Right ventricle myocardium inferior (tissue), 1 donor: ENCODE measurements around the gene MIER1. TPM values are rescaled to one million over a fixed set of nuclear protein-coding genes. Genes with fewer than 3 reads are reported as not detected.
"Not testable (repeated sequence)": the region's sequence is repeated elsewhere in the genome, so short reads cannot be mapped to it uniquely, and the experiment has no call there.

Source experiments
- ATAC-seq: fragments of 200-7000 bp; cut with Tn5 transposase; one replicate; pipeline ENCODE4 v1.9.1; 2020; ENCODE audit warnings: mild to moderate bottlenecking, moderate library complexity
- DNase-seq: peaks from one replicate; pipeline ENCODE4 v3.0.0; 2021; ENCODE audit errors: missing footprints
- intact Hi-C: fragments of 100-400 bp; cut with DNase I; formaldehyde crosslinking; loops from one replicate; pipeline ENCODE4 v1.11.0; 2022
- long read RNA-seq: library from polyadenylated mRNA; unstranded; transcript quantifications from one replicate; pipeline ENCODE4 v2.0.0, GENCODE V29; 2021
- total RNA-seq: library from RNA; stranded (reverse); fragmentation: NEBNext Ultra II Directional; extraction: Animal tissue kit (Norgen Biotek cat#: 25700); gene quantifications from one replicate; pipeline ENCODE4 v1.2.1, GENCODE V29; 2021
- donor health status: DM: no; HTN: yes; CAD: no; lungs with severe emphysema.

The MIER1 gene
- 18.4 TPM for total RNA-seq
- long read RNA-seq = 0 reads

DNA sequence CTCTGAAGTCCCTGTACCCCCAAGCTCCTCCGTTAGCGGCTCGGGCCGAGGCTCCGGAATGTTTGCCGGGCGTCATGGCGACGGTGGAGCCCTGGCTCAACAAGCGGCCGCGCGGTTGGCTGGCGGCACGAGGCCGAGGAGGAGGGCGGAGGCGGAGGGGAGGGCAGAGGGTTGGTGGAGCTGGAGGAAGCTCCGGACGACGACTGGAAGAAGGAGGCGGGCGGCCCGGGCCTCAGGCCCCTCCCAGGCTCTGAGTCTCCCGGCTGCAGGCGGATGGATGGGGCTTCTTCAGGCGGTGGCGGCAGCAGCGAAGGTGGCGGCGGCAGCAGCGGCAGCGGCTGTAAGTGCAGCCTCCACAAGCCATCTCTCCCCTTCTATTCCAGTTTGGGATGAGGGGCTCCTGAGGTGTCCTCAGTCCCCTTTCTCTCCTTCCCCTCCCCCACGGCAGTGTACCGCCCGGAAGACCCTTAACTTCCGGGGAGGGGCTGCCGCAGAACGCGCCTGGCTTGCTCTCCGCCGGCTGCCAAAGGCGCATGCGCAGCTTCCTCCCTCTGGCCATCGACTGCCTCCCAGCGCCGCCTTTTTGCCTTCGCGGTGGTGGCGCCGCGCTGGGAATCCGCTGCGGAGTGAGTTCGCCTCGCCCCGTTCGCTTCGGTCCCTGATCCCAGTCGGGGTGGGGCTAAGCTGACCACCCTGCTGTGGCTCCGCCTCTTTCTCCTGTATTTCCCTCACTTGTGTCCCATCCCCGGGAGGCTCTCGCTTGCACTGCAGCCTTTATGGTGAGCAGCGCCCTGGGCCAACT, at the start of gene MIER1, which contains the start of gene DNAI4:
MIER1 (plus strand) TSS at position 235 of the 802 bp plus-strand sequence; CDS start at position 274, 39 bp downstream.
DNAI4 (minus strand) TSS at position 101 of the 802 bp plus-strand sequence; CDS start at position 76, 25 bp downstream.
- peak; percentile 98 for ATAC-seq
- DNase-seq = peak; percentile 100
- intact Hi-C loops = loop anchor here (5.0 to 10.0 kb wide), 4 partner anchors 127 to 510 kb away; partner anchors contain the start of genes SERBP1 and SLC35D1

- no peak for DNase-seq
- no peak for ATAC-seq
- intact Hi-C loops = no loop called here
These were observed 48.1 kb upstream of the MIER1 start for GRCh38 chr1:66876664-66877063.

DNA sequence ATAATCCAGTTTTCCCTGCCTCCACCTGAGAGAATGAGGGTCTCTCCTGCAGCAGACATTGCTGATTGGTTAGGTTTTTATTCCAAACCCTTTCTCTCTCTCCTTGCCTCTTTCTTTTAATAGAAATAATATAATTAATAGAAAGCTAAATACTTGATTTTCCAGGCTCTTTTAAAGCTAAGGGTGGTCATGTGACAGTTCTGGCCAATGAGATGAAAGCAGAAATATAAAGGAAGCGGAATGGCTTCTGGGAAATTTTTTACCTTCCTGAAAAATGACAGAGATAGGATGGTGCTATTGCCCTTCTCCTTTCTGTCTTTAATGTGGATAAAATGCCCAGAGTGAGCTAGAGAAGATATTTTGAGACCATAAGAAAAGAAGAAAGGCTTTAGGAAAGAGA, 35.8 kb upstream of the MIER1 start:
- DNase-seq = no peak
- no peak for ATAC-seq
- intact Hi-C loops = no loop called here

GRCh38 chr1:66890621-66891020, 34.2 kb upstream of the MIER1 start:
- intact Hi-C loops = no loop called here
- no peak for ATAC-seq
- no peak for DNase-seq

DNA sequence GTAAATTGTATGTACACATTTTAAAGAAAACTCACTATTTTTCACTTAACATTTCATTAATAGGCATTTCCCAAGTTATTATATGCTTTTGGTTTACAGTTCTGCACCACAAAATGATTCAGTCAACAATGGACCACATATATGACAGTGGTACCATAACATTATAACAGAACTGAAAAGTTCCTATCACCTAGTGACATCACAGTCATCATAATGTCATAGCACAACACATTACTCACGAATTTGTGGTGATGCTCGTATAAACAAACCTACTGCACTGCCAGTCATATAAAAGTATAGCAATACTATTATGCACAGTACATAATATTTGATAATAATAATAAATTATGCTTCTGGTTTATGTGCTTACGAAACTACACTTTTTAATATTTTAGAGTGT, 31.1 kb upstream of the MIER1 start:
- ATAC-seq = no peak
- intact Hi-C loops = no loop called here
- no peak for DNase-seq

GRCh38 chr1:66915203-66915602, 9.6 kb upstream of the MIER1 start:
- intact Hi-C loops, ATAC-seq: not testable (repeated sequence)

DNA sequence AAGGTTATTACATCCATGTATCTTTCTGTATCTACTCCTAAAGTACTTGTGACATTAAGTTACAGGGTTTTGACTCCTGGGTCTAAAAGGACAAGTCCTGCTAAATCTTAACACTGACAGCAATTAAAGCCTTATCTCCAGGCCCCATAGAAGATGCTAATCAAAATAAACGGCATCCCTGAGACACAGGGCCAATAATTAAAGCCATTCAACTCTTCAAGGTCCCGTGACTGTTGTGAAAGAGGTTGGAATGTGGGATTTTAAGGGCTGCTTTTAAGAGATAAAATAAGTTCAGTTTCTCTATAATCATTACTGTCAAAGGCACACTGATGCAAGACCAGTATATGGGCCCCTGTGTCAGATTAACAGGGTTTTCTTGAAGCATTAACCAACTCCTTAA, 8.5 kb upstream of the MIER1 start:
- intact Hi-C loops = no loop called here
- DNase-seq (no peak), ATAC-seq (no peak)

More at GRCh38 chr1:66915203-66915602, 9.6 kb upstream of the MIER1 start:
- not testable (repeated sequence) for DNase-seq

GRCh38 chr1:66917476-66917875, 7.3 kb upstream of the MIER1 start:
- intact Hi-C loops = no loop called here
- no peak for ATAC-seq
- no peak for DNase-seq

DNA sequence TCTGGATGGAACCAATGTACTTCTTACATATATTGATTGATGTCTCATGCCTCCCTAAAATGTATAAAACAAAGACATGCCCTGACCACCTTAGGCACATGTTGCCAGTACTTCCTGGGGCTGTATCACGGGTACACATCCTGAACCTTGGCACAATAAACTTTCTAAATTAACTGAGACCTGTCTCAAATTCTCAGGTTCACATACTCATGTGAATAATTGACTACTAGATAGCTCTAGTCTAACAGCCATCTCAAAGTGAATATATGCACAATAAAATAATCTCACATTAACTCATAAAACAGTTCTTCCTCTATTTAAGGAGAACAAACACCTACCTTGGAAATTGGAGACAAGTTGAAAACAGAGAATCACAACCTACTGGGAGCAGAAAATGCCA, 5.7 kb upstream of the MIER1 start:
- intact Hi-C loops = no loop called here
- ATAC-seq (no peak), DNase-seq (no peak)

GRCh38 chr1:66919828-66920227, 5.0 kb upstream of the MIER1 start:
- intact Hi-C loops = loop anchor here (10.0 kb wide), 2 partner anchors 375 to 515 kb away; partner anchors contain the start of gene SERBP1
- DNase-seq = no peak
- ATAC-seq = no peak

DNA sequence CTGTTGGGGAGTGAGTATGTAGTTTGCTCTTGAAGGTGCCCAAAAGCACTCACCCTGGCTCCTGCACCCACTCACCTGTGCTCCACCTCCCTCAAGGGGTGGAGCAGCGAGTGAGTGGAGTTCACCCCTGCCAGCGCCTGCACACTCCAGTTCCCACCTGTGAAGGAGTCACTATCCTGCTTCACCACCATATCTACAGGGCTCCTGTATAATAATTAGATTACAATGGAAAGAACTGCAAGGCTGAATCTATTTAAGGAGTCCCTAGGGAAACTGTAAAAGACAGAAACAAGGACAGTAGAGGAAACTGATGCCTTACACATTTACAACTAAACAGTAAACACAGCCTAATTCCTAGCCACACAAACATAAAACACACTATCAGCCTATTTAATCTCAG, 4.2 kb upstream of the MIER1 start:
- DNase-seq (no peak), ATAC-seq (no peak)
- intact Hi-C loops = loop anchor here (10.0 kb wide), 2 partner anchors 376 to 514 kb away; partner anchors contain the start of gene SERBP1

GRCh38 chr1:66925558-66925910, 744 bp downstream of the MIER1 start:
- DNase-seq (no peak), ATAC-seq (no peak)
- intact Hi-C loops = loop anchor here (5.0 to 10.0 kb wide), 4 partner anchors 127 to 509 kb away; partner anchors contain the start of genes SERBP1 and SLC35D1

GRCh38 chr1:66925944-66926343, 1.2 kb downstream of the MIER1 start:
- ATAC-seq = no peak
- intact Hi-C loops = loop anchor here (5.0 to 10.0 kb wide), 4 partner anchors 126 to 509 kb away; partner anchors contain the start of genes SERBP1 and SLC35D1

GRCh38 chr1:66927528-66927927, 2.7 kb downstream of the MIER1 start:
- intact Hi-C loops = loop anchor here (5.0 to 10.0 kb wide), 4 partner anchors 125 to 507 kb away; partner anchors contain the start of genes SERBP1 and SLC35D1
- ATAC-seq = no peak
- DNase-seq = no peak

More at GRCh38 chr1:66925944-66926343, 1.2 kb downstream of the MIER1 start:
- DNase-seq = no peak

DNA sequence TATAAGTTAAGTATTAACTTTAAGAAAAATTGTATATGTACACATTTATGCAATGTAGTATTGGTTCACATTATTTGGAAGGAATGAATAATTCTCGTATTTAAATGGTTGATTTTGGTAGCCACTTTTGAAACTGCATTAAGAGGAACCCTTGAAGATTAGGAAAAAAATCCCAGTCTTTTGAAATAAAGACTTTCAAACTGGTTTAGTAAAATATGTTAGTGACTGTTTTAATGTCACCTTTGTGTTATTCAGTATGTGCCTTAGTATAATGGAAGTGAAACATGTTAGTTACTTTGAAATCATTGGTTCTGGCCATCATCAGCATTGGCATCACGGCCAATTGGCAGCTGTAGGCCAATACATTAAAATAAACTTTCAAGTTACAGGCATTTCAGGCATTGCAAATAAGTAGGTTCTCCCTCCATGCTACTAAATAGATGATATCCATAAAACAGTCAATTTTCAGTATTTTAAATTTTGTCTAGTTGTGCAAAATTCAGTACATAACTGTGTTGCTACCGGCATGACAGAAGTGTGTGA, 4.4 kb downstream of the MIER1 start:
- no peak for ATAC-seq
- no peak for DNase-seq
- intact Hi-C loops = loop anchor here (5.0 to 10.0 kb wide), 4 partner anchors 123 to 506 kb away; partner anchors contain the start of genes SERBP1 and SLC35D1

DNA sequence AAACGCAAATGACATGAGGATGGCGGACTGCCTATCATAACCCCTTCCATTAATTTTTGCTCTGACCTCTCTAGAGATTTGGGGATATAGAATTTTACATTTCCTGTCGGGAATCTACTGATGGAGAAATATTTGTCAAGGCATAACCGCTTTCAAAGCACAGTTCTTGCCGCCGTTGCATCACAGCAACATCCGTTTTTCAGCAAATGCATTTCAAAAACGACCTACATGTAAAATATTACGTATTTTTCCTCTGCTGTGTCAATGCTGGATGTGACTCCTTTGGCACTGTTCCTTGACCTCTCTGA, 4.9 kb downstream of the MIER1 start:
- no peak for ATAC-seq
- intact Hi-C loops = loop anchor here (5.0 to 10.0 kb wide), 4 partner anchors 123 to 505 kb away; partner anchors contain the start of genes SERBP1 and SLC35D1
- DNase-seq = no peak

GRCh38 chr1:66929999-66930822, 5.4 kb downstream of the MIER1 start:
- intact Hi-C loops = loop anchor here (5.0 to 10.0 kb wide), 4 partner anchors 122 to 505 kb away; partner anchors contain the start of genes SERBP1 and SLC35D1
- ATAC-seq (peak; percentile 92), DNase-seq (peak; percentile 98)

GRCh38 chr1:66930823-66931174, 6.0 kb downstream of the MIER1 start:
- ATAC-seq = no peak
- intact Hi-C loops = no loop called here

GRCh38 chr1:66931590-66931989, 6.8 kb downstream of the MIER1 start:
- intact Hi-C loops = no loop called here

More at GRCh38 chr1:66930823-66931174, 6.0 kb downstream of the MIER1 start:
- DNase-seq = no peak

More at GRCh38 chr1:66931590-66931989, 6.8 kb downstream of the MIER1 start:
- ATAC-seq = no peak
- no peak for DNase-seq
